Measurements from ENCODE around the gene NT5C1A. TPM values are rescaled to one million over a fixed set of nuclear protein-coding genes. Genes with fewer than 3 reads are reported as not detected.

The NT5C1A gene
- total RNA-seq, 1 experiment from 2014 or later = not detected

DNA sequence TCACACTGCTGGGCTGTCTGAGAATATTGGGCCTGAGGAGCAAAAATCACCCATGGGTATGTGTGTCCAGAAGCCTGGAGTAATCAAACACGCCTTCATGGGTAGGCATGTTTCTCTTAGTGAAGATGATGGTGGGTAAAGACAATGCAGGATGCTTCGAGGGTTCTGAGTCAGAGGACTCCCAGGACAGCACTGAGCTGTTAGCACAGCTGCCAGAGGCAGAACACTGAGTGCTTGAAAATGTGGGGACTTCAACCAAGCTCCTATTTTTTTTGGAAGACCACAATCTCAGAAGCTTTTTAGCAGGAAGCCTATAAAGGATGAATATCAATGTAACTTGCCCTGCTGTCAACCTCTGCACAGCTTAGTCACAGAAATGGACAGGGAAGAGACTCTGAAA, 7.9 kb upstream of the NT5C1A start:
- H3K4me3 ChIP-seq (ENCODE audit: low read depth, low read length, poor library complexity, severe bottlenecking) = no peak overlapping the region
- H3K27ac ChIP-seq (ENCODE audit: low read depth, low read length, poor library complexity, severe bottlenecking) = no peak overlapping the region
- no peaks in the 10 kb centered on the region for H3K4me1 ChIP-seq (ENCODE audit: insufficient read depth, low read length, poor library complexity, severe bottlenecking)
- H3K9me3 ChIP-seq (ENCODE audit: low read depth, low read length, poor library complexity, severe bottlenecking) = no peaks in the 10 kb centered on the region
- no TSS peak for BruUV-seq (replicated peaks)
- peaks cover 47% of the 10 kb centered on the region for H3K27me3 ChIP-seq (replicated peaks; ENCODE audit: insufficient read depth, low read depth, low read length, poor library complexity)
- POLR2A ChIA-PET (ENCODE audit: low non-redundant PET) = no interaction called here
- TF ChIP-seq EZH2 (IDR thresholded peaks at IDR 0.05; ENCODE audit: borderline replicate concordance, low read depth, low read length, poor library complexity, severe bottlenecking) = no peak
- TF ChIP-seq, protein P1, sequence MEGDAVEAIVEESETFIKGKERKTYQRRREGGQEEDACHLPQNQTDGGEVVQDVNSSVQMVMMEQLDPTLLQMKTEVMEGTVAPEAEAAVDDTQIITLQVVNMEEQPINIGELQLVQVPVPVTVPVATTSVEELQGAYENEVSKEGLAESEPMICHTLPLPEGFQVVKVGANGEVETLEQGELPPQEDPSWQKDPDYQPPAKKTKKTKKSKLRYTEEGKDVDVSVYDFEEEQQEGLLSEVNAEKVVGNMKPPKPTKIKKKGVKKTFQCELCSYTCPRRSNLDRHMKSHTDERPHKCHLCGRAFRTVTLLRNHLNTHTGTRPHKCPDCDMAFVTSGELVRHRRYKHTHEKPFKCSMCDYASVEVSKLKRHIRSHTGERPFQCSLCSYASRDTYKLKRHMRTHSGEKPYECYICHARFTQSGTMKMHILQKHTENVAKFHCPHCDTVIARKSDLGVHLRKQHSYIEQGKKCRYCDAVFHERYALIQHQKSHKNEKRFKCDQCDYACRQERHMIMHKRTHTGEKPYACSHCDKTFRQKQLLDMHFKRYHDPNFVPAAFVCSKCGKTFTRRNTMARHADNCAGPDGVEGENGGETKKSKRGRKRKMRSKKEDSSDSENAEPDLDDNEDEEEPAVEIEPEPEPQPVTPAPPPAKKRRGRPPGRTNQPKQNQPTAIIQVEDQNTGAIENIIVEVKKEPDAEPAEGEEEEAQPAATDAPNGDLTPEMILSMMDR (conservative IDR thresholded peaks at IDR 0.05; ENCODE audit: low read depth, low read length) = no peak
- CTCF ChIA-PET = no interaction called here
- H3K36me3 ChIP-seq (ENCODE audit: insufficient read depth, low read length, poor library complexity, severe bottlenecking) = no peaks in the 10 kb centered on the region
- intact Hi-C loops (cut with micrococcal nuclease; ENCODE audit: unreplicated experiment) = no loop called here
- DNase-seq (ENCODE audit: low spot score) = no peak

DNA sequence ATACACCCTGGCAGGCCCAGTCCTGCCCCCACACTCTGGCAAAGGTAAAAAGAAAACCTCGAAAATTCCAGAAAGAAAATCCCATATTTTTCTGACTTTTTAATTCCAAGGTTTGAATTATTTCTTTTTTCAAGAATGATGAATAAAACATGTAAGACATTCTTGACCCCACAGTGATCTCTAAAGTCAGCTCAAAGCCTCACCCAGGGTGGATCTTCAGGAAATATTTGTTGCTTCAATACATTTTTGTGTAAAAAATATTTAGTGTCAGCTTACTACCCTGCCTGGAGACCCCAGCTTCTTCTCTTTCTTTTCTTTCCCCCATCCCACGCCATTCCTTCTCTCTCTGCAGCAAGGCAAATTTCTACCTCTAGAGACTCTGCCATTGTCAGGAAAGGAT, 7.0 kb upstream of the NT5C1A start:
- H3K4me3 ChIP-seq (ENCODE audit: low read depth, low read length, poor library complexity, severe bottlenecking) = no peak overlapping the region
- H3K4me1 ChIP-seq (ENCODE audit: insufficient read depth, low read length, poor library complexity, severe bottlenecking) = no peaks in the 10 kb centered on the region
- ChIA-PET POLR2A (ENCODE audit: low non-redundant PET) (no interaction called here), CTCF (no interaction called here)
- TF ChIP-seq EZH2 (IDR thresholded peaks at IDR 0.05; ENCODE audit: borderline replicate concordance, low read depth, low read length, poor library complexity, severe bottlenecking) = no peak
- TF ChIP-seq, protein P1 (conservative IDR thresholded peaks at IDR 0.05; ENCODE audit: low read depth, low read length) = no peak
- H3K27ac ChIP-seq (ENCODE audit: low read depth, low read length, poor library complexity, severe bottlenecking) = no peak overlapping the region
- BruUV-seq (replicated peaks) = no TSS peak
- H3K9me3 ChIP-seq (ENCODE audit: low read depth, low read length, poor library complexity, severe bottlenecking) = no peaks in the 10 kb centered on the region
- no peaks in the 10 kb centered on the region for H3K36me3 ChIP-seq (ENCODE audit: insufficient read depth, low read length, poor library complexity, severe bottlenecking)
- DNase-seq (ENCODE audit: low spot score) = no peak
- intact Hi-C loops (cut with micrococcal nuclease; ENCODE audit: unreplicated experiment) = no loop called here
- H3K27me3 ChIP-seq (replicated peaks; ENCODE audit: insufficient read depth, low read depth, low read length, poor library complexity) = peaks cover 43% of the 10 kb centered on the region

GRCh38 chr1:39677645-39678044, 5.7 kb upstream of the NT5C1A start:
- H3K4me1 ChIP-seq (ENCODE audit: insufficient read depth, low read length, poor library complexity, severe bottlenecking) = no peaks in the 10 kb centered on the region
- no peaks in the 10 kb centered on the region for H3K36me3 ChIP-seq (ENCODE audit: insufficient read depth, low read length, poor library complexity, severe bottlenecking)
- ChIA-PET POLR2A (ENCODE audit: low non-redundant PET) (no interaction called here), CTCF (no interaction called here)
- no peak overlapping the region for H3K4me3 ChIP-seq (ENCODE audit: low read depth, low read length, poor library complexity, severe bottlenecking)
- TF ChIP-seq, protein P1 (conservative IDR thresholded peaks at IDR 0.05; ENCODE audit: low read depth, low read length) = no peak
- TF ChIP-seq EZH2 (IDR thresholded peaks at IDR 0.05; ENCODE audit: borderline replicate concordance, low read depth, low read length, poor library complexity, severe bottlenecking) = no peak
- no peak for DNase-seq (ENCODE audit: low spot score)
- H3K9me3 ChIP-seq (ENCODE audit: low read depth, low read length, poor library complexity, severe bottlenecking) = no peaks in the 10 kb centered on the region
- no TSS peak for BruUV-seq (replicated peaks)
- H3K27ac ChIP-seq (ENCODE audit: low read depth, low read length, poor library complexity, severe bottlenecking) = no peak overlapping the region
- H3K27me3 ChIP-seq (replicated peaks; ENCODE audit: insufficient read depth, low read depth, low read length, poor library complexity) = peaks cover 42% of the 10 kb centered on the region
- intact Hi-C loops (cut with micrococcal nuclease; ENCODE audit: unreplicated experiment) = no loop called here

Data from A673 (cell line).